ENCODE measurements around the gene SHANK1. TPM values are rescaled to one million over a fixed set of nuclear protein-coding genes. Genes with fewer than 3 reads are reported as not detected.

SHANK1 gene
- total RNA-seq, 1 donor: 7.8 TPM

GRCh38 chr19:50695251-50696093, 24.1 kb downstream of the SHANK1 start:
- H3K4me3 ChIP-seq (ENCODE audit: low read depth, low read length): no peak overlapping the region
- TF ChIP-seq CTCF (IDR thresholded peaks at IDR 0.05; ENCODE audit: insufficient read depth, low read depth, low read length): no peak
- no peak for DNase-seq (ENCODE audit: low read depth)

- H3K4me3 ChIP-seq (ENCODE audit: low read depth, low read length): no peak overlapping the region
- DNase-seq (ENCODE audit: low read depth): no peak
- TF ChIP-seq CTCF (IDR thresholded peaks at IDR 0.05; ENCODE audit: insufficient read depth, low read depth, low read length): no peak
Measured at GRCh38 chr19:50694815-50695145, 24.8 kb downstream of the SHANK1 start.

GRCh38 chr19:50693064-50693975, 26.3 kb downstream of the SHANK1 start:
- DNase-seq (ENCODE audit: low read depth): no peak
- no peak for TF ChIP-seq CTCF (IDR thresholded peaks at IDR 0.05; ENCODE audit: insufficient read depth, low read depth, low read length)
- no peak overlapping the region for H3K4me3 ChIP-seq (ENCODE audit: low read depth, low read length)

DNA sequence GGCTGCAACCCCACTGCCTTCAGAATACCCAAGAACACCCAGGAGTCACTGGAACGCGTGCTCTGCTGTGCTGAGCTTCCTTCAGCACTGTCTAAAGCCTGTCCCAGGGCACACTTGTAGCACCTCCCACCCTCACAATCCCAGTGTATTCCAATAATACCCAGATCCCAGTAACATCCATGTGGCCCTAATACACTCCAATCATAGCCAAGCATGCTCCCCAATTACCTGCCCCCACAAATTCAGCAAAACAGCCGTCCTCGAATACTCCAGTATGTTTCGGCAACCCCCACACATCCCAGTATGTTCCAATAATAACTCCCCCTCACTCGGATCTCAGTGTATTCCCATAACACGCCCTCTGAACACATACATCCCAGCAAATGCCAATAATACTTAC, 29.2 kb downstream of the SHANK1 start:
- no peak for TF ChIP-seq CTCF (IDR thresholded peaks at IDR 0.05; ENCODE audit: insufficient read depth, low read depth, low read length)

DNA sequence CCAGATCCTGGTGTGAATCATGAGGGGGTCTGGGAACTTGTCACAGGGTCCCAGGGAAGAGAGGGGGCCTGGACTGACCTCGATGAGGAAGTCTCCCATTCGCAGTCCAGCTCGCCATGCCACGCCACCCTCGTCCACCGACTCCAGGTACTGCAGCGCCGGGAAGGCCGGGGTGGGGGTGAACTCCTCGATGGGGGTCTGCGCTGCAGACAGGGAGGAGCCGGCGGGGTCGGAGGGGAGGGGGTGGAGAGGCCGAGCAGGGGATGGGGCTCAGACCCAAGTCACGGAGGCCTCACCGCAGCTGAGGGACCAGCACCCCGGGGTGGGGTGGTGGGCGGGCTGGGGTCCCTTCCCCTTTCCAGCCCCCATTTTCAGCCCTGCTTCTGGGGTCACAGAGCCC, 30.8 kb downstream of the SHANK1 start:
- DNase-seq (ENCODE audit: low read depth): no peak
- H3K4me3 ChIP-seq (ENCODE audit: low read depth, low read length): no peak overlapping the region

More for the DNA sequence above, 29.2 kb downstream of the SHANK1 start:
- H3K4me3 ChIP-seq (ENCODE audit: low read depth, low read length): no peak overlapping the region
- no peak for DNase-seq (ENCODE audit: low read depth)

More for the DNA sequence above, 30.8 kb downstream of the SHANK1 start:
- TF ChIP-seq CTCF (IDR thresholded peaks at IDR 0.05; ENCODE audit: insufficient read depth, low read depth, low read length): no peak
